GM13977 (cell line): ENCODE results near the gene LSM5.
"Not testable (repeated sequence)": the region's sequence is repeated elsewhere in the genome, so short reads cannot be mapped to it uniquely, and the experiment has no call there.

Source experiments
- DNase-seq: peaks from one replicate; pipeline ENCODE4 v3.0.0; 2012; ENCODE audit warnings: low spot score
- in situ Hi-C: fragments of 300-500 bp; cut with MboI; formaldehyde crosslinking; loops from one replicate; pipeline ENCODE4 v1.12.0; 2022; ENCODE audit warnings: low sequenced_read_pairs, low pct_unique_long_range_greater_than_20kb, mixed read lengths, inconsistent platforms; ENCODE audit not compliant: unreplicated experiment
- TF ChIP-seq, protein P1 (sequence below): IDR thresholded peaks from 2 replicates; pipeline ENCODE4 v1.5.1; 2012; ENCODE audit warnings: mild to moderate bottlenecking, control low read depth; ENCODE audit not compliant: insufficient read depth; ENCODE audit errors: extremely low read depth, missing control alignments

Gene LSM5

DNA sequence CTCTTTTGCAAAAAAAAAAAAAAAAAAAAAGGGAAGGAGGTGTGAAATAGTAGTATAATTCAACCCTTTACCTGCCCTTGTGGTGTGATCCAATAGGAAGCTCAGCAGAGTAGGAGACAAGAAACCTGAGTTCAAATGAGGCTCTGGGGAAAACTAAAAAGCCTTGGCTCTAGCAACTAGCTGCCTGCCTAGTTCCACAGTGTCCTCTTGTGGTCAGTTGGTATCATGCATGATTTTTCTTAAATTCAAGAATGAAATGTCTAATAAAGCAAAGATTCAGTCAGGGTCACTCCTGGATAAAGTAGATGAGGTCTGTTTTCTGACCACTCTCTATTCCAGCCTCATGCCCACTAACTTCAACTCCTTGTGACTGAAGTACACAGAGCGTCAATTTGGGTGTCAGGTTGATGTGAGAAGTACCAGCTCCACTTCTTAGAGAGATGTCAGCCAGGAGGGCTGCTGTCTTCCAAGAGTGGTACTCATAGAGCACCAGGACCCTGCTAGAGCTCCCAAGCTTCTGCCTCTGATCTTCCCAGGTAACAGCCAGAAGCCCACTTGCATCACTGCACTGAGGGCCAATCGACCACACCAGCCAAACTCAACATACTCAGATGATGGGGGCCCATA is 10.5 kb downstream of the LSM5 start:
- in situ Hi-C loops = no loop called here

DNA sequence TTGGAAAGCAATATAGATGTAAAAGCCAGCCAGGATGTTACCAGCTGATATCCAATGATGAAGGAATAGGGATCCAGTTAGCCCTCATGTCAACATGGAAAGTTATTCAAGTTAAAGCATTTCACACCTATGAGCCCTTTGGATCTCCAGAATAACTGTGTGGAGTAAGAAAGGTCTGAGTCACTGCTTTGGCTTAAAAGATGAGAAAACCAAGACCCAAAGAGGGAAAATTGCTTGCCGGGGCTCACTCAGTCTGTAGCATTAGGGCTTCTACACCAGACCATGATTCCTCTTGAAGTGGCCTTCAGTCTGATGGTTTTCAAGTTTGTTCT is 12.6 kb downstream of the LSM5 start:
- in situ Hi-C loops = no loop called here
- TF ChIP-seq, protein P1, sequence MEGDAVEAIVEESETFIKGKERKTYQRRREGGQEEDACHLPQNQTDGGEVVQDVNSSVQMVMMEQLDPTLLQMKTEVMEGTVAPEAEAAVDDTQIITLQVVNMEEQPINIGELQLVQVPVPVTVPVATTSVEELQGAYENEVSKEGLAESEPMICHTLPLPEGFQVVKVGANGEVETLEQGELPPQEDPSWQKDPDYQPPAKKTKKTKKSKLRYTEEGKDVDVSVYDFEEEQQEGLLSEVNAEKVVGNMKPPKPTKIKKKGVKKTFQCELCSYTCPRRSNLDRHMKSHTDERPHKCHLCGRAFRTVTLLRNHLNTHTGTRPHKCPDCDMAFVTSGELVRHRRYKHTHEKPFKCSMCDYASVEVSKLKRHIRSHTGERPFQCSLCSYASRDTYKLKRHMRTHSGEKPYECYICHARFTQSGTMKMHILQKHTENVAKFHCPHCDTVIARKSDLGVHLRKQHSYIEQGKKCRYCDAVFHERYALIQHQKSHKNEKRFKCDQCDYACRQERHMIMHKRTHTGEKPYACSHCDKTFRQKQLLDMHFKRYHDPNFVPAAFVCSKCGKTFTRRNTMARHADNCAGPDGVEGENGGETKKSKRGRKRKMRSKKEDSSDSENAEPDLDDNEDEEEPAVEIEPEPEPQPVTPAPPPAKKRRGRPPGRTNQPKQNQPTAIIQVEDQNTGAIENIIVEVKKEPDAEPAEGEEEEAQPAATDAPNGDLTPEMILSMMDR = no peak
- DNase-seq = no peak

More for the DNA sequence above, 10.5 kb downstream of the LSM5 start:
- peak; percentile 45 for DNase-seq
- TF ChIP-seq, protein P1 = peak; percentile 71

DNA sequence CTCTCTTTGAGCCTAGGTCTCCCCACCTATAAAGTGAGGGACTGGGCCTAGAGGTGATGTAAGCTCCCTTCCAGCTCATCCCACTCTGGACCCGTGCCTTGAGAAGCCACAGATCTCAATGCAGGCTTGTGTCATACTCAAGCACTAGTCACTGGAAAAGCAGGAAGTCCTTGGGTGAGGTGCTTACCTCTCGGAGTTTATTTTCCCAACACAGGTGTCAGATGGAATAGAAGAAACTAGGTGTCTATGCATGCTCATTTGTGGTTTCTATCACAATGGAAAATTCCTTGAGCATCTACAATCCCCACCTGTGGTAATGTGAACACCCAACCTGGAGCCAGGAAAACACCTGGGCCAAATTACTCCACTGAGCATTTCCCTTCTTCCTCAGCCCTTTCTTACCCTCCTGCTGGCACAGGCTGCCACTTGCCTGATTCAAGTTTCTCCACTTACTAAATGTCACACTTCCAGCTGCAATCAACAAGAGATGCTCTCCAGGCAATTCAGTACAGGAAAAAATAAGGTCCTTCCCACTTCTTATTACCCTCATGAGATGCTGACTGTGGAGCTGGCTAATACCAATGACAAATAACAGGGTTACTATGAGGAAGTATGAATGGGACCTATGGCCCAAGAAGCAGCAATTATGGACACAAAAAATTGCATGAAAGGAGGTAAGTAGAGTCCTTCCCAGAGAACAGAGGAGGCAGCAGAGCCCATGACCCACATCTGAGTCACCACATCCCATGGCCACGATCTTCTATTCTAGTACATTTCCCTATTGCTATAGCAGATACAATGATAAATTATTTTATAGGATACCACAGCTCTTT is 13.1 kb downstream of the LSM5 start:
- TF ChIP-seq, protein P1 = no peak
- DNase-seq = no peak
- in situ Hi-C loops = no loop called here

DNA sequence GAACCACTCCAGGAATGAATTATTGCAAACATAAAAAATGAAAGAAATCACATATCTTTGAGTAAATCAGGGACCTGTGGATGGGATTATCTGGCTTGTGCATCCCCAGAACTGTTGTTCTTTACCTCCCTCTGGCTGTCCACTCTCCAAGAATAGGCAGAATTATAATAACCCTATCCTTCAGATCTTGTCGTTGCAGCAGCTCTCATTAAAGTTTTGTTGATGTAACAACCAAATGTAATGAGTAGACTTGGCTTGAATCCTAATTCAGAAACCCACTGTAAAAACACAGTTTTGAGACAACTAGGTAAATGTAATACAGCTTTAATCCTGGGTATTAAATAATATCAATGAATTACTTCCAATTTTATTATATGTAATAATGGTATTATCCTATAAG is 16.2 kb downstream of the LSM5 start:
- TF ChIP-seq, protein P1 = no peak
- DNase-seq = no peak
- in situ Hi-C loops = no loop called here

DNA sequence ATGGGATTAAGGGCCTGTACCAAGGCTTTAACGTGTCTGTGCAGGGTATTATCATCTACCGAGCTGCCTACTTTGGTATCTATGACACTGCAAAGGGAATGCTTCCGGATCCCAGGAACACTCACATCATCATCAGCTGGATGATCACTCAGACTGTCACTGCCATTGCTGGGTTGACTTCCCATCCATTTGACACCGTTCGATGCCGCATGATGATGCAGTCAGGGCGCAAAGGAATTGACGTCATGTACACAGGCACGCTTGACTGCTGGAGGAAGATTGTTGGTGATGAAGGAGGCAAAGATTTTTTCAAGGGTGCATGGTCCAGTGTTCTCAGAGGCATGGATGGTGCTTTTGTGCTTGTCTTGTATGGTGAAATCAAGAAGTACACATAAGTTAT is 18.2 kb downstream of the LSM5 start:
- in situ Hi-C loops = no loop called here
- no peak for DNase-seq
- TF ChIP-seq, protein P1 = no peak

DNA sequence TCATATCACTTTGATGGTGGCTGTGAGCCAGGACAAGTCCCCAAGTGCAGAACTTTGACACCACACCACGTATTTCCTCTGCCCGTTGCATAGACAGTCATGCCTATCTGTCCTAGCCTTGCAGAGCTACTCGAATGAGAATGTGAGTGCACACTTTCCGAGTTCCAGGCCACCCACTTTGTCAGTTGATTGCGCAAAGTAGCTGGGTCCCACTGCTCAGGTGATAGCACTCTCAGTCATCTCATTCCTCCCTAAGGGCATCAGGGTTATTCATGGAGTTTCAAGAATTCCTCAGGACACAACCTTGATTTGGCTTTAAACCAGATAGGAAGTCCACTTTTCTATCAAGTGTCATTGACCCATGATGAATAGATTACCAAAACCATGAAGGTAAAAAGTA is 19.3 kb downstream of the LSM5 start:
- in situ Hi-C loops = no loop called here
- TF ChIP-seq, protein P1 = no peak
- no peak for DNase-seq

DNA sequence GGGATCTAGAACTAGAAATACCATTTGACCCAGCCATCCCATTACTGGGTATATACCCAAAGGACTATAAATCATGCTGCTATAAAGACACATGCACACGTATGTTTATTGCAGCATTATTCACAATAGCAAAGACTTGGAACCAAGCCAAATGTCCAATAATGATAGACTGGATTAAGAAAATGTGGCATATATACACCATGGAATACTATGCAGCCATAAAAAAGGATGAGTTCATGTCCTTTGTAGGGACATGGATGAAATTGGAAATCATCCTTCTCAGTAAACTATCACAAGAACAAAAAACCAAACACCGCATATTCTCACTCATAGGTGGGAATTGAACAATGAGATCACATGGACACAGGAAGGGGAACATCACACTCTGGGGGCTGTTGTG is 20.2 kb downstream of the LSM5 start:
- DNase-seq, in situ Hi-C loops: not testable (repeated sequence)

DNA sequence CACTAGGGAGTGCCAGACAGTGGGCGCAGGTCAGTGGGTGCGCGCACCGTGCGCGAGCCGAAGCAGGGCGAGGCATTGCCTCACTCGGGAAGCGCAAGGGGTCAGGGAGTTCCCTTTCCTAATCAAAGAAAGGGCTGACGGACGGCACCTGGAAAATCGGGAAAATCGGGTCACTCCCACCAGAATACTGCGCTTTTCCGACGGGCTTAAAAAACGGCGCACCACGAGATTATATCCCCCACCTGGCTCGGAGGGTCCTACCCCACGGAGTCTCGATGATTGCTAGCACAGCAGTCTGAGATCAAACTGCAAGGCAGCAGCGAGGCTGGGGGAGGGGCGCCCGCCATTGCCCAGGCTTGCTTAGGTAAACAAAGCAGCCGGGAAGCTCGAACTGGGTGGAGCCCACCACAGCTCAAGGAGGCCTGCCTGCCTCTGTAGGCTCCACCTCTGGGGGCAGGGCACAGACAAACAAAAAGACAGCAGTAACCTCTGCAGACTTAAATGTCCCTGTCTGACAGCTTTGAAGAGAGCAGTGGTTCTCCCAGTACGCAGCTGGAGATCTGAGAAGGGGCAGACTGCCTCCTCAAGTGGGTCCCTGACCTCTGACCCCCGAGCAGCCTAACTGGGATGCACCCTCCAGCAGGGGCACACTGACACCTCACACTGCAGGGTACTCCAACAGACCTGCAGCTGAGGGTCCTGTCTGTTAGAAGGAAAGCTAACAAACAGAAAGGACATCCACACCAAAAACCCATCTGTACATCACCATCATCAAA is 25.4 kb downstream of the LSM5 start:
- in situ Hi-C loops, DNase-seq: not testable (repeated sequence)
